Measurements from ENCODE around the gene MYL4.

- TF ChIP-seq POLR2AphosphoS5 (IDR thresholded peaks at IDR 0.05; ENCODE audit: borderline replicate concordance, low read depth, low read length), result no peak
- TF ChIP-seq EZH2 (IDR thresholded peaks at IDR 0.05), result no peak
These were observed 64.1 kb downstream of the MYL4 start for GRCh38 chr17:47273245-47273644.
